ENCODE data around the gene SARDH. TPM values are rescaled to one million over a fixed set of nuclear protein-coding genes. Genes with fewer than 3 reads are reported as not detected.

Gene SARDH
- total RNA-seq, 4 donors from 2014 or later, result 0.26 to 0.57 TPM; not detected in 2

GRCh38 chr9:133689151-133689763 is 48.9 kb downstream of the SARDH start:
- 70 to 80% methylated on average over 5 to 8 of the region's 10 CpGs for WGBS, 2 donors
- TF ChIP-seq CTCF (IDR thresholded peaks at IDR 0.05) (no peak), POLR2A (IDR thresholded peaks at IDR 0.05) (no peak)
- Histone ChIP-seq H3K4me3 (no peak overlapping the region), H3K36me3 (no peaks in the 10 kb centered on the region), H3K4me1 (peaks cover 0 to 9% (median 0%) of the 10 kb centered on the region in 3 donors), H3K27ac (no peak overlapping the region), H3K27me3 (no peaks in the 10 kb centered on the region), H3K9me3 (no peaks in the 10 kb centered on the region)
- intact Hi-C loops (cut with DNase I), result no loop called here
- no peak for DNase-seq

GRCh38 chr9:133687856-133688761 is 50.0 kb downstream of the SARDH start:
- H3K4me1 ChIP-seq, result peaks cover 0 to 21% (median 8%) of the 10 kb centered on the region in 3 donors
- H3K4me3 ChIP-seq, result no peak overlapping the region
- no peak for DNase-seq
- H3K27me3 ChIP-seq, result no peaks in the 10 kb centered on the region
- intact Hi-C loops (cut with DNase I), result no loop called here
- no peaks in the 10 kb centered on the region for H3K36me3 ChIP-seq
- no peak overlapping the region for H3K27ac ChIP-seq
- TF ChIP-seq POLR2A (IDR thresholded peaks at IDR 0.05) (no peak), CTCF (IDR thresholded peaks at IDR 0.05) (no peak)
- 82 to 83% methylated on average over 11 to 21 of the region's 34 CpGs for WGBS, 2 donors
- H3K9me3 ChIP-seq, result no peaks in the 10 kb centered on the region

GRCh38 chr9:133686642-133687575 is 51.2 kb downstream of the SARDH start:
- intact Hi-C loops (cut with DNase I), result no loop called here

More at GRCh38 chr9:133686642-133687575, 51.2 kb downstream of the SARDH start:
- no peaks in the 10 kb centered on the region for H3K27me3 ChIP-seq
- H3K27ac ChIP-seq, result no peak overlapping the region
- no peak overlapping the region for H3K4me3 ChIP-seq
- peaks cover 0 to 24% (median 11%) of the 10 kb centered on the region in 3 donors for H3K4me1 ChIP-seq
- TF ChIP-seq POLR2A (IDR thresholded peaks at IDR 0.05) (no peak), CTCF (IDR thresholded peaks at IDR 0.05) (no peak)
- no peak for DNase-seq
- H3K9me3 ChIP-seq, result no peaks in the 10 kb centered on the region
- no peaks in the 10 kb centered on the region for H3K36me3 ChIP-seq
- WGBS, 2 donors, result 90 to 95% methylated on average over 11 to 15 of the region's 24 CpGs

Data from esophagus squamous epithelium (tissue), 5 donors.